Mesodermal cell (in vitro differentiated cells): ENCODE results near the gene SLFNL1. TPM values are rescaled to one million over a fixed set of nuclear protein-coding genes. Genes with fewer than 3 reads are reported as not detected.

Experiments used
- H3K27ac ChIP-seq: 2 replicates; pipeline ENCODE4 v1.7.0; 2013; ENCODE audit warnings: mild to moderate bottlenecking, low read depth, low read length, moderate library complexity; ENCODE audit not compliant: severe bottlenecking
- H3K36me3 ChIP-seq: 2 replicates; pipeline ENCODE4 v1.7.1; 2013; ENCODE audit warnings: mild to moderate bottlenecking, low read length, moderate library complexity; ENCODE audit not compliant: control insufficient read depth, insufficient read depth
- H3K4me1 ChIP-seq: one replicate; pipeline ENCODE4 v1.7.1; 2013; ENCODE audit warnings: mild to moderate bottlenecking, low read length; ENCODE audit not compliant: insufficient read depth, control insufficient read depth, poor library complexity, severe bottlenecking
- H3K4me3 ChIP-seq: 2 replicates; pipeline ENCODE4 v1.7.0; 2013; ENCODE audit warnings: low read length, control low read depth, mild to moderate bottlenecking; ENCODE audit not compliant: insufficient read depth, poor library complexity, severe bottlenecking; ENCODE audit errors: extremely low read depth
- H3K9me3 ChIP-seq: 2 replicates; pipeline ENCODE4 v1.7.1; 2013; ENCODE audit warnings: mild to moderate bottlenecking, low read length, moderate library complexity; ENCODE audit not compliant: control insufficient read depth
- WGBS, 2 experiments: methylation state at CpG; one replicate each; pipeline ENCODE4 v1.1.5; 2013; ENCODE audit warnings: missing lambda C conversion rate in 2 of 2; ENCODE audit not compliant: insufficient coverage in 2 of 2; 5-methylcytosine and 5-hydroxymethylcytosine counted together
- polyA plus RNA-seq, 2 experiments: library from polyadenylated mRNA; stranded (reverse); fragments of 50-300 nt; gene quantifications; one replicate each; pipeline ENCODE4 v1.2.3, GENCODE V29; 2013

Gene SLFNL1
- 0.26 TPM for polyA plus RNA-seq (2013, experiment 1 of 2)
- not detected for polyA plus RNA-seq (2013, experiment 2 of 2)

- Histone ChIP-seq H3K4me1 (peaks cover 9% of the 10 kb centered on the region), H3K36me3 (peaks cover 27% of the 10 kb centered on the region), H3K4me3 (no peak within 1 kb of the TSS), H3K9me3 (no peaks in the 10 kb centered on the region), H3K27ac (peak within 1 kb of the TSS; percentile 2)
- WGBS, 2 experiments: 80 to 86% methylated on average over 12 of the region's 12 CpGs
Observed at GRCh38 chr1:41021526-41022308, at the start of gene SLFNL1. Gene SLFNL1 (minus strand): TSS chr1:41021725. CDS start chr1:41020660, 1,065 bp downstream.

GRCh38 chr1:41056907-41057306 is 35.4 kb upstream of the SLFNL1 start:
- peaks cover 38% of the 10 kb centered on the region for H3K36me3 ChIP-seq
- H3K4me3 ChIP-seq: no peak overlapping the region
- no peak overlapping the region for H3K27ac ChIP-seq
- H3K4me1 ChIP-seq: no peaks in the 10 kb centered on the region
- WGBS, 2 experiments: no CpG with 5 or more reads among the region's 5 CpGs
- no peaks in the 10 kb centered on the region for H3K9me3 ChIP-seq

GRCh38 chr1:41053316-41053715 is 31.8 kb upstream of the SLFNL1 start:
- Histone ChIP-seq H3K4me3 (no peak overlapping the region), H3K36me3 (peaks cover 22% of the 10 kb centered on the region), H3K4me1 (no peaks in the 10 kb centered on the region), H3K9me3 (no peaks in the 10 kb centered on the region), H3K27ac (no peak overlapping the region)
- 17 to 29% methylated on average over 1 of the region's 2 CpGs for whole genome bisulfite sequencing, 2 experiments

- Histone ChIP-seq H3K4me3 (no peak overlapping the region), H3K36me3 (peaks cover 37% of the 10 kb centered on the region), H3K4me1 (no peaks in the 10 kb centered on the region), H3K9me3 (no peaks in the 10 kb centered on the region), H3K27ac (no peak overlapping the region)
- WGBS, 2 experiments: no CpG with 5 or more reads among the region's 1 CpG
Observed at GRCh38 chr1:41051022-41051421, 29.5 kb upstream of the SLFNL1 start.

- Histone ChIP-seq H3K36me3 (peaks cover 43% of the 10 kb centered on the region), H3K27ac (no peak overlapping the region), H3K9me3 (no peaks in the 10 kb centered on the region), H3K4me1 (peaks cover 9% of the 10 kb centered on the region), H3K4me3 (no peak overlapping the region)
- 89 to 97% methylated on average over 3 of the region's 3 CpGs for WGBS, 2 experiments
Observed at GRCh38 chr1:41048540-41048939, 27.0 kb upstream of the SLFNL1 start.

GRCh38 chr1:41046347-41046775 is 24.8 kb upstream of the SLFNL1 start:
- H3K36me3 ChIP-seq: peaks cover 45% of the 10 kb centered on the region
- WGBS, 2 experiments: 92 to 98% methylated on average over 8 of the region's 10 CpGs

GRCh38 chr1:41045740-41046139 is 24.2 kb upstream of the SLFNL1 start:
- Histone ChIP-seq H3K36me3 (peaks cover 50% of the 10 kb centered on the region), H3K27ac (no peak overlapping the region), H3K4me3 (no peak overlapping the region), H3K4me1 (peaks cover 9% of the 10 kb centered on the region), H3K9me3 (no peaks in the 10 kb centered on the region)
- 88 to 90% methylated on average over 3 to 5 of the region's 5 CpGs for WGBS, 2 experiments

More at GRCh38 chr1:41046347-41046775, 24.8 kb upstream of the SLFNL1 start:
- peaks cover 9% of the 10 kb centered on the region for H3K4me1 ChIP-seq
- H3K9me3 ChIP-seq: no peaks in the 10 kb centered on the region
- no peak overlapping the region for H3K27ac ChIP-seq
- no peak overlapping the region for H3K4me3 ChIP-seq

GRCh38 chr1:41044187-41044586 is 22.7 kb upstream of the SLFNL1 start:
- Histone ChIP-seq H3K36me3 (peaks cover 57% of the 10 kb centered on the region), H3K9me3 (no peaks in the 10 kb centered on the region), H3K27ac (no peak overlapping the region), H3K4me3 (no peak overlapping the region), H3K4me1 (peaks cover 9% of the 10 kb centered on the region)
- 78 to 89% methylated on average over 2 of the region's 2 CpGs for WGBS, 2 experiments

GRCh38 chr1:41041614-41042270 is 20.2 kb upstream of the SLFNL1 start:
- peaks cover 53% of the 10 kb centered on the region for H3K36me3 ChIP-seq
- H3K4me3 ChIP-seq: no peak overlapping the region
- H3K9me3 ChIP-seq: no peaks in the 10 kb centered on the region
- H3K4me1 ChIP-seq: peaks cover 9% of the 10 kb centered on the region
- H3K27ac ChIP-seq: no peak overlapping the region
- 93 to 95% methylated on average over 3 of the region's 3 CpGs for WGBS, 2 experiments

GRCh38 chr1:41038110-41038509 is 16.6 kb upstream of the SLFNL1 start:
- Histone ChIP-seq H3K4me1 (peaks cover 7% of the 10 kb centered on the region), H3K9me3 (no peaks in the 10 kb centered on the region), H3K27ac (no peak overlapping the region), H3K4me3 (no peak overlapping the region), H3K36me3 (peaks cover 62% of the 10 kb centered on the region)
- WGBS, 2 experiments: 91% methylated on average over 4 of the region's 5 CpGs; no CpG with 5 or more reads in 1 of the 2 experiments
